ENCODE data around the gene TGFBR3.

TGFBR3 gene

GRCh38 chr1:91885716-91886506 is at the start of gene TGFBR3 (continued):
- peak; percentile 79; the same call in 1 of the 2 replicates for TF ChIP-seq KLF7 (tag by site-specific recombination; IDR thresholded peaks at IDR 0.05; ENCODE audit: borderline replicate concordance)
- TF ChIP-seq ZNF626 (tag by site-specific recombination; IDR thresholded peaks at IDR 0.05), result no peak
- TF ChIP-seq ZNF248 (tag by site-specific recombination; IDR thresholded peaks at IDR 0.05), result no peak
- no peak for TF ChIP-seq ZNF623 (tag by site-specific recombination; IDR thresholded peaks at IDR 0.05)
- peak; percentile 82; the same call in 1 of the 2 replicates for TF ChIP-seq KLF17 (tag by site-specific recombination; IDR thresholded peaks at IDR 0.05)
- peak; percentile 93 for TF ChIP-seq ZNF324 (tag by site-specific recombination; IDR thresholded peaks at IDR 0.05)
- peak; percentile 88 for TF ChIP-seq ZSCAN5A (tag by site-specific recombination; IDR thresholded peaks at IDR 0.05)
- peak; percentile 98 for TF ChIP-seq PRDM10 (tag by site-specific recombination; IDR thresholded peaks at IDR 0.05)
- peak; percentile 75 for TF ChIP-seq ZBTB6 (tag by site-specific recombination; IDR thresholded peaks at IDR 0.05)
- 0 out of 2 replicates have a peak, but pooled peaks have one; percentile 8 for TF ChIP-seq ZNF664 (tag by site-specific recombination; IDR thresholded peaks at IDR 0.05)
- TF ChIP-seq ZNF596 (tag by site-specific recombination; IDR thresholded peaks at IDR 0.05), result no peak
- TF ChIP-seq ZNF114 (tag by site-specific recombination; IDR thresholded peaks at IDR 0.05), result no peak
- TF ChIP-seq ZBTB8A (tag by site-specific recombination; IDR thresholded peaks at IDR 0.05), result peak; percentile 95
- peak; percentile 89 for TF ChIP-seq ZBTB17 (tag by site-specific recombination; IDR thresholded peaks at IDR 0.05)
- TF ChIP-seq PBX3 (CRISPR knock-in tag; IDR thresholded peaks at IDR 0.05), result peak; percentile 72; the same call in 1 of the 2 replicates
- 0 out of 2 replicates have a peak, but pooled peaks have one; percentile 15 for TF ChIP-seq ZNF585B (tag by site-specific recombination; IDR thresholded peaks at IDR 0.05)
- TF ChIP-seq ZNF2 (tag by site-specific recombination; IDR thresholded peaks at IDR 0.05), result peak; percentile 90
- TF ChIP-seq ZNF629 (tag by site-specific recombination; IDR thresholded peaks at IDR 0.05), result peak; percentile 78; the same call in 1 of the 2 replicates
- TF ChIP-seq ZNF555 (tag by site-specific recombination; conservative IDR thresholded peaks at IDR 0.05), result no peak
- TF ChIP-seq ZBTB49 (tag by site-specific recombination; IDR thresholded peaks at IDR 0.05; ENCODE audit: low read depth), result no peak
- peak; percentile 74 for TF ChIP-seq BCL6B (tag by site-specific recombination; IDR thresholded peaks at IDR 0.05)
- TF ChIP-seq ZNF639 (tag by site-specific recombination; IDR thresholded peaks at IDR 0.05), result peak; percentile 66; the same call in 1 of the 2 replicates
- peak; percentile 22; the same call in 1 of the 2 replicates for TF ChIP-seq ZNF121 (tag by site-specific recombination; IDR thresholded peaks at IDR 0.05)
- peak; percentile 49; the same call in 1 of the 2 replicates for TF ChIP-seq OSR2 (tag by site-specific recombination; IDR thresholded peaks at IDR 0.05)
